Adrenal gland (tissue), 5 donors: ENCODE results near the gene AIDA.

ENCODE experiments used
- CTCF ChIP-seq, 6 experiments: fragments of 450-650 bp in 4 of 6; fragments of 200-600 bp in 2 of 6; sonication (generic) in 1 of 6; IDR thresholded peaks; 1 replicate in 5 of 6; 2 replicates in 1 of 6; pipeline versions ENCODE4 v1.5.1 to v1.8.0; 2016 to 2021; ENCODE audit warnings: antibody characterized with exemption in 6 of 6, mild to moderate bottlenecking in 2 of 6, moderate library complexity in 1 of 6
- POLR2A ChIP-seq, 2 donors: fragments of 450-650 bp; IDR thresholded peaks; one replicate each; pipeline ENCODE4 v1.6.1; 2017; ENCODE audit warnings: antibody characterized with exemption in 2 of 2, mild to moderate bottlenecking in 2 of 2, moderate library complexity in 1 of 2
- donor health status: DM: no; HTN: no; CAD: no.

GRCh38 chr1:222627232-222627631 is 85.1 kb downstream of the AIDA start:
- no peak for TF ChIP-seq CTCF (IDR thresholded peaks at IDR 0.05)
- no peak for TF ChIP-seq POLR2A (IDR thresholded peaks at IDR 0.05)
